ENCODE data around the gene CNTD1.
"Not testable (repeated sequence)": the region's sequence is repeated elsewhere in the genome, so short reads cannot be mapped to it uniquely, and the experiment has no call there.

CNTD1 gene

DNA sequence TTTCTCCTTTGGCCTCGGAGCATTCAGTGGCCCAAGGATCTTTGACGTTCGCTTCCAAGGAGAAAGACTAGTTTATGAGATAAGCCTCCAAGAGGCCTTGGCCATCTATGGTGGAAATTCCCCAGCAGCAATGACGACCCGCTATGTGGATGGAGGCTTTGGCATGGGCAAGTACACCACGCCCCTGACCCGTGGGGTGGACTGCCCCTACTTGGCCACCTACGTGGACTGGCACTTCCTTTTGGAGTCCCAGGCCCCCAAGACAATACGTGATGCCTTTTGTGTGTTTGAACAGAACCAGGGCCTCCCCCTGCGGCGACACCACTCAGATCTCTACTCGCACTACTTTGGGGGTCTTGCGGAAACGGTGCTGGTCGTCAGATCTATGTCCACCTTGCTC, 53.7 kb downstream of the CNTD1 start:
- DNase-seq (ENCODE audit: low read depth in 2 of 2): no peak
- no peak for TF ChIP-seq CTCF (IDR thresholded peaks at IDR 0.05; ENCODE audit: low read depth, low read length)
- H3K4me3 ChIP-seq (replicated peaks in 1 of 2; ENCODE audit: low read depth in 2 of 2, low read length in 2 of 2): no peak overlapping the region

DNA sequence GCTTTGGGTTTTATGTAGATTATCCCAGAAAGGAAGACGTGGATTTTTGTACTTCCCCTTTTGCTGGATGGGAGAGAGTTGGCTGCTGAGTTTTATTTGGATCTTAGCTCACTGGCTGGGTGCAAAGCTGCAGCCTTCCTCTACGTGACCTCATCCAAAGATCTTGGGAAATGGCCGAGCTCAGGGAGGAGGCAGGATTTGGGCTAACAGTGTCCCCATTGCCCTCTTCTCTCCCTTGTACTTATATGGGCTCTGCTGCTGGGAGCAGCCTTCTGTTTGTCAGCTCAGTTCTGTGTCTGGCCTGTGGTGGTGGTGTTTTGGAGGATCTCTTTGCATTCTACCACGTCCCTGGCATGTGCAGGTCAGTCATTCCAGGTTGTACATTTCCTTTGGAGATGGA, 54.3 kb downstream of the CNTD1 start:
- H3K4me3 ChIP-seq (replicated peaks in 1 of 2; ENCODE audit: low read depth in 2 of 2, low read length in 2 of 2): no peak overlapping the region
- DNase-seq (ENCODE audit: low read depth in 2 of 2): no peak
- no peak for TF ChIP-seq CTCF (IDR thresholded peaks at IDR 0.05; ENCODE audit: low read depth, low read length)

GRCh38 chr17:42853597-42853967, 54.9 kb downstream of the CNTD1 start:
- no peak for TF ChIP-seq CTCF (IDR thresholded peaks at IDR 0.05; ENCODE audit: low read depth, low read length)
- no peak overlapping the region for H3K4me3 ChIP-seq (replicated peaks in 1 of 2; ENCODE audit: low read depth in 2 of 2, low read length in 2 of 2)
- no peak for DNase-seq (ENCODE audit: low read depth in 2 of 2)

- H3K4me3 ChIP-seq (replicated peaks in 1 of 2; ENCODE audit: low read depth in 2 of 2, low read length in 2 of 2): no peak overlapping the region
- TF ChIP-seq CTCF (IDR thresholded peaks at IDR 0.05; ENCODE audit: low read depth, low read length): no peak
Observed at GRCh38 chr17:42853968-42854790, 55.5 kb downstream of the CNTD1 start.

DNA sequence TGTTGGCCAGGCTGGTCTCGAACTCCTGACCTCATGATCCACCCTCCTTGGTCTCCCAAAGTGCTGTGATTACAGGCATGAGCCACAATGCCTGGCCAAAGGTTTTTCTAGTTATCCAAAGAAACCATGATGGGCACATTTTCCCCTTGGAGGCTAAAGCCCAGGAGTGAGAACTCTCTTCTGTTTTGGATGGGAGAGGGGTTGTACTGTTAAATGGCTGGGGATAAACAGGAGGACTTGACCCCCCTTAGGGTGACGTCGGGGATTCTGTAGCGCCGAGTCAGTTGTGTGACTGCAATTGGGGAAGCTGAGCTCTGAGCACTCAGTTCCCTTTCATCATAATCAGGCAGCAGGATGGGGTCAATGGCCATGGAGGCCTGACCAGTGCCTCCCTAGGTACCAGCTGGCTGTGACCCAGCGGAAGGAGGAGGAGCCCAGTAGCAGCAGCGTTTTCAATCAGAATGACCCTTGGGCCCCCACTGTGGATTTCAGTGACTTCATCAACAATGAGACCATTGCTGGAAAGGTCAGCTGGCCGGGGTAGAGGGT, 56.5 kb downstream of the CNTD1 start:
- H3K4me3 ChIP-seq (replicated peaks in 1 of 2; ENCODE audit: low read depth in 2 of 2, low read length in 2 of 2): no peak overlapping the region
- no peak for TF ChIP-seq CTCF (IDR thresholded peaks at IDR 0.05; ENCODE audit: low read depth, low read length)

More at GRCh38 chr17:42853968-42854790, 55.5 kb downstream of the CNTD1 start:
- DNase-seq (ENCODE audit: low read depth in 2 of 2): no peak

DNA sequence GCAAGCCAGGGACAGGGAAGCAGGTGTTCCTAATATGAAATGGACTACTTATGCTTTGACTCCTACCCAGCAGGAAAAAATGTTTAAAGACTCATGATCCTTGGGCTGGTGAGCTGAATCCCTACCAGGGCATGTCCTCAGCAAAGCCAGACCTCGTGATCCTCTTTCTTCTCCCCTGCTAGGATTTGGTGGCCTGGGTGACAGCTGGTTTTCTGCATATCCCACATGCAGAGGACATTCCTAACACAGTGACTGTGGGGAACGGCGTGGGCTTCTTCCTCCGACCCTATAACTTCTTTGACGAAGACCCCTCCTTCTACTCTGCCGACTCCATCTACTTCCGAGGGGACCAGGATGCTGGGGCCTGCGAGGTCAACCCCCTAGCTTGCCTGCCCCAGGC, 57.4 kb downstream of the CNTD1 start:
- DNase-seq (ENCODE audit: low read depth in 2 of 2); H3K4me3 ChIP-seq (replicated peaks in 1 of 2; ENCODE audit: low read depth in 2 of 2, low read length in 2 of 2): not testable (repeated sequence)

More for the DNA sequence above, 56.5 kb downstream of the CNTD1 start:
- DNase-seq (ENCODE audit: low read depth in 2 of 2): no peak

GRCh38 chr17:42856516-42856915, 57.9 kb downstream of the CNTD1 start:
- not testable (repeated sequence) for DNase-seq (ENCODE audit: low read depth in 2 of 2); H3K4me3 ChIP-seq (replicated peaks in 1 of 2; ENCODE audit: low read depth in 2 of 2, low read length in 2 of 2)

- no peak overlapping the region for H3K4me3 ChIP-seq (replicated peaks in 1 of 2; ENCODE audit: low read depth in 2 of 2, low read length in 2 of 2)
- TF ChIP-seq CTCF (IDR thresholded peaks at IDR 0.05; ENCODE audit: low read depth, low read length): no peak
- no peak for DNase-seq (ENCODE audit: low read depth in 2 of 2)
Observed at GRCh38 chr17:42857389-42857788, 58.7 kb downstream of the CNTD1 start.
